Loucy (cell line): Measurements from ENCODE around the gene BABAM2.

Experiments
- CTCF ChIP-seq: fragments of 200-600 bp; sonication (generic); conservative IDR thresholded peaks from 2 replicates; pipeline ENCODE4 v1.5.1; 2014; ENCODE audit warnings: mild to moderate bottlenecking, antibody characterized with exemption, low read length
- EZH2phosphoT487 ChIP-seq: fragments of 200-600 bp; IDR thresholded peaks from 2 replicates; pipeline ENCODE4 v1.6.1; 2018; ENCODE audit warnings: antibody characterized with exemption, mild to moderate bottlenecking, moderate library complexity, borderline replicate concordance

DNA sequence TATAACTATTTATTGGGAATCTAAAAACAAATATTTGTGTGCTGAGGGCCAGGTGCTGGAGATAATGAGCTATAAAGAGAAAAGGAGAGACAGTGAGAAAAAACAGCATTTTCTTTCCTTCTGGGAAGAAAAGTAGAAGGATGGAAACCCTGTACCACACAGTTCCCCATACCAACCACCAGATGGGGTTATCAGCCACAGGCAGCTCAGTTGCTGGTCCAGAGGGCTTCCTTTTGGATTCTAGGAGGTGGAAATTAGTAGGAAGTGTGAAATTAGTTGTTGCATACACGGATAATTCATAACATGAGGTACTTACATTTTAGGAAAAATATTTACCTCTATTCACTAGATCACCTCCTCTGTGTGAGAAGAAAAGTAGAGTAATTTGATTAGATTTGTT lies 265.1 kb downstream of the BABAM2 start:
- TF ChIP-seq CTCF (peak; percentile 80), EZH2phosphoT487 (no peak)
